Fibroblast of skin of abdomen (primary cell): ENCODE data around the gene MNAT1.
"Not testable (repeated sequence)": the region's sequence is repeated elsewhere in the genome, so short reads cannot be mapped to it uniquely, and the experiment has no call there.

ENCODE experiments used
- DNase-seq: peaks from one replicate; pipeline ENCODE4 v3.0.0-alpha.2; 2013

MNAT1 gene

GRCh38 chr14:60805841-60806430 is 71.4 kb downstream of the MNAT1 start:
- peak; percentile 65 for DNase-seq

- no peak for DNase-seq
These were observed 72.7 kb downstream of the MNAT1 start for GRCh38 chr14:60807247-60807646.

GRCh38 chr14:60807971-60808370 is 73.4 kb downstream of the MNAT1 start:
- DNase-seq = no peak

DNA sequence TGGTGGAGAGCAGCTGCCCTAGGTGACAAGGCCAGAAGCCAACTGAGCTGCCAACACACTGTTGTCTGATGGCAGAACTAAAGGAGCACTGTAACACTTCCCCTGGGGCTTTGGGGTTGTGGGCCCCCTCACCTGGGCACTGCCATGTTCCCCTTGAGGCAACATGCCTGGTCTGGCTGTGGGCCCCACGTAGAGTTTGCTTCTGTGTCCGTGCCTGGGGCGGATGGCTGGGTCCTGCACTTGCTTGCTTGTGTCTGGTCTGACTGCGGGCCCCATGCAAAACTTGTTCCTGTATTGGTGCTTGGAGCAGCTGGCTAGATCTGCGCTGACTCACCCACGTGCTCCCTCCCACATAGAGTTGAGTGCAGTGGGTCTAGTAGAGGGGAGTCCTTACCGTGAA is 78.4 kb downstream of the MNAT1 start:
- no peak for DNase-seq

DNA sequence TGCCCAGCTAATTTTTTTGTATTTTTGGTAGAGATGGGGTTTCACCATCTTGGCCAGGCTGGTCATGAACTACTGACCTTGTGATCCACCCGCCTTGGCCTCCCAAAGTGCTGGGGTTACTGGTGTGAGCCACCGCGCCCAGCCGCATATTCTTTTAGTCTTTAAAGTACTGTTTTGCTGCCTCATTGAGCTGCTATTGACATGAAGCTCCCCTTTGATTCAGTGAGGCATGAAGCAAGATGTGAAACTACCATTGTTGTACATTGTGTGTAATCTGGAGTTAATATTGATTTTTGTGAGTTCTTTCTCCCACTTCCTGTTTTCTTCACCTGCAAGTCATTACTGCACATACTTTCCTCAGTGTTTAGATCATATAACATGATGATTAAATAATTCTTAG is 80.8 kb downstream of the MNAT1 start:
- peak; percentile 44 for DNase-seq

DNA sequence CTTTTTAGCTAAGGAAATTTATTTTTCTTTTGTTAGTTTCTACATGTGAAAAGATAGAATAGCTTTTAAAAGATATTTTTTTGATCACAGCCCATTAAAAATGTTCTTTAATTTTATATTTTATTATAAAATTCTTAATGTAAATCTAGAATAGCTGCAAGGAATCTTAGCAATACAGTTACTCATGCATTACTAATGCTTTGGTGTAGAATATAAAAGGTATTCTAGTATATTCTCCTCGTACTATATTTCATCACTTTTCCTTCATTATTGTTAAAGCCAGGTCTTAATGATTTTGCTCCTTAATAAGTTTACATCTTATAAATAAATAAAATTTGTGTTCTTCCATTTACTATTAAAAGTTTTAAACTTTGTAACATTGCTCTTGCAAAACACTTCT is 82.6 kb downstream of the MNAT1 start:
- DNase-seq = no peak

DNA sequence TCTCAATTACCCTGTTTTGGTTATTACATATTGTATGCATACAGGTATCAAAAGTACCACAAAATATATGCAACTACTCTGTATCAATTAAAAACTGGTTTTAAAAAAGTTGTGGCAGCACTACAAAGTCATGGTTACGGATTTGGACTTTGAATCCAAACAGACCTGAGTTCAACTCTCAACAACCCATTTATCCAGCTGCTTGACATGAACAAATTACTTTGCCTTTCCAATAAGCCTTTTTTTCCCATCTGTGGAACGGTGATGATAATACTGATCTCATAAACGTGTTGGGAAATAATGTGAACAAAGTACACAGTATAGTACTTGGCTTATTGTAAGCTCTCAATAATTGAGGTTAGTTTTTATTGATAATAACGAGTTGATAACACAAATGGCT is 85.0 kb downstream of the MNAT1 start:
- no peak for DNase-seq

GRCh38 chr14:60838601-60839000 is 104.0 kb downstream of the MNAT1 start:
- DNase-seq = no peak

- DNase-seq = no peak
These were observed 104.5 kb downstream of the MNAT1 start for GRCh38 chr14:60839057-60839456.

GRCh38 chr14:60839657-60840056 is 105.1 kb downstream of the MNAT1 start:
- DNase-seq = no peak

DNA sequence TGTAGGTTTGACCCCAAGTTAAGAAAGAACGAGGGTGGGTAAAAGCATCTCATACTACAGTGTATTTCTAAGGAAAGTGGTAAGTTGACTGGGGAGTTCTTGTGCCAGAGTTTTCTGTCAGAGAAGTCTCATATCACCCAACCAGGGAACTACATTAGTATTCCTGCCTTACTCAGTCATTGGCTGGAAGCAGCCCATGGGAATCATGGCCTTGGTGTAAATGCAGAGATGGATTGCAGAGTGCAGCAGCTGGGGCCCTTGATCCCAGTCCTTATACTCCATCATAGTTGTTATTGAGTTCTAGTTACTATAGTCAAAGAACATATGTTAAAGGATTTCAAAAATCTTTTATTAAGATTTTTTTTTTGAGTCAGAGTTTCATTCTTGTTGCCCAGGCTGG is 105.8 kb downstream of the MNAT1 start:
- DNase-seq = no peak

DNA sequence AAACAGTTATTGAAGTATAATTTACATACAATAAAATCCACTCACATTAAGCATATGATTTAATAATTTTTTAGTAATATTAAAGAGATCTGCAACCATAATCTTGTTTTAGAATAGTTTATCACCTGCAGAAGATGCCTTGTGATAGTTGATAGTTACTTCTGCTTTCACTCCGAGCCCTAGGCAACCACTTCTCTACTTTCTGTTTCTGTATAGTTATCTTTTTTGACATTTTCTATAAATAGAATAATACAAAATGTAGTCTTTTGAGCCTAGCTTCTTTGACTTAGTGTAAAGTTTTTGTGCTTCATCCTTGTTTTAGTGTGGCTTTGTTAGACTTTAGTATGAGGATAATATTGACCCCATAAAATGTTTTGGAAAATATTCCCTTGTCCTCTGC is 111.0 kb downstream of the MNAT1 start:
- DNase-seq = no peak

DNA sequence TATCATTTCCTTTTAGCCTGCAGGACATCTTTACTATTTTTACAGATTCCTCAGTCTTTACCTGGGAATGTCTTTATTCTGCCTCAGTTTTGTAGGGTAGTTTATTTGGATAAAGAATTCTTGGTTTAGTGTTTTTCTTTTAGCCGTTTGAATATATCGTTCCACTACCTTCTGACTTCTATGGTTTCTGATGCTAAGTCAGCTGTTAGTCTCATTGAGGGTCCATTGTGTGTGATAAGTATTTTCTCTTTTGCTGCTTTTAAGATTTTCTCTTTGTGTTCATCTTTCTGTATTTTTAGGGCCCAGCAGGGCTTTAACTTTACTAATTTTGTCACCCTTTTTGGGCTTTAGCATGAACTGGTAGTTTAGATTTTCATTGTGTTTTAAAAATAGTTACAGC is 113.5 kb downstream of the MNAT1 start:
- DNase-seq = no peak

DNA sequence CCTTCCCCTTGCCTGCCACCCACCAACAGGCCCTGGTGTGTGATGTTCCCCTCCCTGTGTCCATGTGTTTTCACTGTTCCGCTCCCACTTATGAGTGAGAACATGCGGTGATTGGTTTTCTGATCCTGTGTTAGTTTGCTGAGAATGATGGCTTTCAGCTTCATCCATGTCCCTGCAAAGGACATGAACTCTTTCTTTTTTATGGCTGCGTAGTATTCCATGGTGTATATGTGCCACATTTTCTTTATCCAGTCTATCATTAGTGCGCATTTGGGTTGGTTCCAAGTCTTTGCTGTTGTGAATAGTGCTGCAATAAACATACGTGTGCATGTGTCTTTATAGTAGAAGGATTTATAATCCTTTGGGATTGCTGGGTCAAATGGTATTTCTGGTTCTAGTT is 117.1 kb downstream of the MNAT1 start:
- DNase-seq = not testable (repeated sequence)

DNA sequence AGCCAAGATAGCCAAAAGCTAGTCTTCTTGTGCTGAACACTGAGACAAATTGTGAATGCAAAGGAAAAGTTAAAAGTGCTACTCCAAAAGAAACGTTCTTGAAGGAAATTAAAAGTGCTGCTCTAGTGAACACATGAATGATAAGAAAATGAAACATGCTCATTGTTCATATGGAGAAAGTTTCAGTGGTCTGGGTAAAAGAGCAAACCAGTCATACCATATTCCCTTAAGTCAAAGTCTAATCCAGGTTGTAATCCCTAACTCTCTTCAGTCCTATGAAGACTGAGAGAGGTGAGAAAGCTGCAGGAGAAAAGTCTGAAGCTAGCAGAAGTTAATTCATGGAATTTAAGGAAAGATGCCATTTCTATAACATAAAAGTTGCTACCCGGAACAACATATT is 121.5 kb downstream of the MNAT1 start:
- no peak for DNase-seq

DNA sequence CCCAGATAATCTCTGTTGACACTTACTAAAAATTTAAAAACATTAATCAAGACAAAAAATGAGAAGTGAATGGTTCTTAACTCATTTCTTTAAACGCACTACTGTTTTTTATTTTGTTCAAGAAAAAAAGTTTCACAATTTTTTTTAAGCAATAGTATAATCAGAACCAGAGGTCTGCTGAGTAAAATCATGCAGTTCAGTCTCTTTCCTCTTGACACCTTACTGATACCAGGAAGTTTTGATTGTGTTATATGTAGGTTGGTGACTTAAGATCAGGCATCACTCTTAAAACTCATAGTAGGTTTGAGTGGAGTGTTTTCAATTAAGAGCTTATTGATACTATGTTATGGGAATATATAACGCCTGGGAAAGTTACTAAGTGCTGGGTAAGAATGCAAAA is 125.0 kb downstream of the MNAT1 start:
- no peak for DNase-seq

GRCh38 chr14:60861545-60862140 is 127.1 kb downstream of the MNAT1 start:
- no peak for DNase-seq

GRCh38 chr14:60862283-60862682 is 127.7 kb downstream of the MNAT1 start:
- DNase-seq = peak; percentile 5

DNA sequence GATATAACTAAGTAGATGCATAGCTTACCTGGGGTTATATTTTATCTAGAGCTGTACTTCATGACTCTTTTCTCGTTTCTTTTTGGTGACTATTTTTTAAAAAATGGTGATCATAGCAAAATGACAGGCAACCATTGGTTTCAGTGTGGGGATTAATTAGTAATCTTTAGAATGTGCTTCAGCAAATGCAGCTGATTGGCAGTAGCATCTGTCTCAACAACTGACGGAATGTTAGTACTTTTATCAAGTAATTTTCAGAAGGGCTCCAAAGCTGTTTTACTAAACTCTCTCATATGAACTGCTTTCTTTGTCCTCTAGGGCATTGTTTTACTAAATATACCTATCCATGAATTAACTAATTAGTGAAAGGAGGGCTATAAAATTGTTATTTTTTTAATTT is 128.7 kb downstream of the MNAT1 start:
- no peak for DNase-seq

- no peak for DNase-seq
These were observed 131.0 kb downstream of the MNAT1 start for GRCh38 chr14:60865378-60866127.

DNA sequence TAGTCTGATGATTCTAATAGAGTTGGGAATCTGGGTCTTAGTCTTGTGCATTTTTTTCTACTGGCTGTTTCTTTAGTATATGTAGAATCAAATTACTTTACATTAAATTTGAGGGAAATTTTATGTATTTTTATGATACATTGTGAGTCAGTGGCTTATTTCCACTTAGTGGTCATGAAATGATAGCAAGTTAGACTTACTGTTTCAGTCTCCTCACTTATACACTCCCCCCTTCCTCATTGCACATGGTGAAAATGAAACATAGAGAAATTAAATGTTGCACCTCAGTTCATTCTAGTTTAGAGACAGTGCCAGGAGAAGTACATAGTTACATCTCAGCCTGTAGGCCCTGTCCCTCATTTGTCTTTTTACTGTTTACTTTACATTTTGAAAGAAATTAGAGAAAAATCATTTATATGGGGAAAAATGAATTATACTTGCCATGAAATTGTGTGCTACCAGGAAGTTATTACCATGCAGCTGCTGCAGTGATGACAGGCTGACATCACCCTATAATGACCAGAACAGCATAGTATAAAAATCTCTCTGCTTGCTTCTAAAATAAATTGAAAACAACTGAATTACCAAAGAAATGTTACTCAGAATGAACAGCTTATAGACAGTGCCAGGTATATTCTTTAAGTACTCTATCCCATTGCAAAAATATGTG is 133.1 kb downstream of the MNAT1 start:
- peak; percentile 4 for DNase-seq

- DNase-seq = no peak
These were observed 143.6 kb downstream of the MNAT1 start for GRCh38 chr14:60878121-60878520.

- peak; percentile 8 for DNase-seq
These were observed 144.0 kb downstream of the MNAT1 start for GRCh38 chr14:60878536-60878935.

- DNase-seq = no peak
These were observed 147.7 kb downstream of the MNAT1 start for GRCh38 chr14:60882219-60882618.
